PFSK-1 (cell line): ENCODE data around the gene CCDC88C.

Experiments used
- FOXP2 ChIP-seq: optimal IDR thresholded peaks from 2 replicates; pipeline ENCODE3; 2011; ENCODE audit warnings: borderline replicate concordance, control low read depth, inconsistent platforms; ENCODE audit not compliant: insufficient read depth; ENCODE audit errors: extremely low read length, extremely low read depth
- POLR2AphosphoS5 ChIP-seq: IDR thresholded peaks from 2 replicates; pipeline ENCODE4 v1.6.1; 2012; ENCODE audit warnings: low read depth, mild to moderate bottlenecking, control low read depth, low read length, moderate library complexity
- REST ChIP-seq, 2 experiments: IDR thresholded peaks; 2 replicates each; pipeline versions ENCODE4 v1.6.1 to v1.8.0; 2011 to 2012; ENCODE audit warnings: low read depth in 2 of 2, low read length in 2 of 2, control low read depth in 1 of 2, inconsistent platforms in 1 of 2, mild to moderate bottlenecking in 1 of 2, moderate library complexity in 1 of 2; ENCODE audit not compliant: insufficient read depth in 1 of 2
- SIN3A ChIP-seq: IDR thresholded peaks from 2 replicates; pipeline ENCODE4 v1.6.1; 2012; ENCODE audit warnings: mild to moderate bottlenecking, low read length, moderate library complexity, borderline replicate concordance; ENCODE audit not compliant: insufficient read depth
- TAF1 ChIP-seq: IDR thresholded peaks from 2 replicates; pipeline ENCODE4 v1.6.1; 2012; ENCODE audit warnings: low read length, control low read depth, borderline replicate concordance; ENCODE audit not compliant: insufficient read depth

CCDC88C gene

GRCh38 chr14:91300957-91301356 lies 116.7 kb downstream of the CCDC88C start:
- TF ChIP-seq POLR2AphosphoS5: no peak
- no peak for TF ChIP-seq FOXP2
- no peak for TF ChIP-seq SIN3A
- no peak for TF ChIP-seq REST (IDR thresholded peaks at IDR 0.05; ENCODE audit: insufficient read depth in 1 of 2, low read depth in 2 of 2, low read length in 2 of 2)
- TF ChIP-seq TAF1: no peak

GRCh38 chr14:91300283-91300895 lies 117.2 kb downstream of the CCDC88C start:
- no peak for TF ChIP-seq SIN3A

GRCh38 chr14:91299121-91300115 lies 118.2 kb downstream of the CCDC88C start:
- TF ChIP-seq FOXP2 (no peak), REST (IDR thresholded peaks at IDR 0.05; ENCODE audit: insufficient read depth in 1 of 2, low read depth in 2 of 2, low read length in 2 of 2) (no peak), POLR2AphosphoS5 (no peak), SIN3A (no peak), TAF1 (no peak)

GRCh38 chr14:91298576-91298975 lies 119.0 kb downstream of the CCDC88C start:
- TF ChIP-seq TAF1 (no peak), POLR2AphosphoS5 (no peak), REST (IDR thresholded peaks at IDR 0.05; ENCODE audit: insufficient read depth in 1 of 2, low read depth in 2 of 2, low read length in 2 of 2) (no peak), SIN3A (no peak), FOXP2 (no peak)

- TF ChIP-seq TAF1: no peak
Observed at GRCh38 chr14:91297081-91297711, 120.4 kb downstream of the CCDC88C start.
